ENCODE results near the gene NPB. TPM values are rescaled to one million over a fixed set of nuclear protein-coding genes. Genes with fewer than 3 reads are reported as not detected.

NPB gene
- total and polyA plus RNA-seq, 2 of the 8 experiments (the other 6 are each of a cell fraction or from before 2014, with no cell fraction given): 1.5 to 2.5 TPM

GRCh38 chr17:81935709-81936084, 33.7 kb downstream of the NPB start (continued):
- no peak for TF ChIP-seq ATF2 (IDR thresholded peaks at IDR 0.05; ENCODE audit: low read length)
- TF ChIP-seq MAFK (IDR thresholded peaks at IDR 0.05; ENCODE audit: low read depth, low read length): no peak
